ENCODE data around the gene GDPD3. TPM values are rescaled to one million over a fixed set of nuclear protein-coding genes. Genes with fewer than 3 reads are reported as not detected.

GDPD3 gene
- total and polyA plus RNA-seq, 2 of the 13 experiments (the other 11 are each of a cell fraction or from before 2014, with no cell fraction given), result 18.7 to 20.6 TPM

- no peak for TF ChIP-seq ZHX2 (IDR thresholded peaks at IDR 0.05; ENCODE audit: low read depth)
- TF ChIP-seq ZHX2 (CRISPR knock-in tag; IDR thresholded peaks at IDR 0.05; ENCODE audit: borderline replicate concordance), result no peak
- no peak for TF ChIP-seq HES4 (CRISPR knock-in tag; IDR thresholded peaks at IDR 0.05; ENCODE audit: borderline replicate concordance)
- no peak for TF ChIP-seq MAZ (IDR thresholded peaks at IDR 0.05; ENCODE audit: borderline replicate concordance, low read depth, low read length)
- TF ChIP-seq MAZ (CRISPR knock-in tag; IDR thresholded peaks at IDR 0.05; ENCODE audit: low read depth), result no peak
- TF ChIP-seq LRRFIP1 (CRISPR knock-in tag; conservative IDR thresholded peaks at IDR 0.05), result no peak
- TF ChIP-seq MEIS2 (CRISPR knock-in tag; IDR thresholded peaks at IDR 0.05), result no peak
- TF ChIP-seq ZFP36L1 (CRISPR knock-in tag; IDR thresholded peaks at IDR 0.05), result no peak
- no peak for TF ChIP-seq SNAPC2 (CRISPR knock-in tag; IDR thresholded peaks at IDR 0.05)
- no peak for TF ChIP-seq ZBTB34 (CRISPR knock-in tag; IDR thresholded peaks at IDR 0.05)
- TF ChIP-seq, protein P1, sequence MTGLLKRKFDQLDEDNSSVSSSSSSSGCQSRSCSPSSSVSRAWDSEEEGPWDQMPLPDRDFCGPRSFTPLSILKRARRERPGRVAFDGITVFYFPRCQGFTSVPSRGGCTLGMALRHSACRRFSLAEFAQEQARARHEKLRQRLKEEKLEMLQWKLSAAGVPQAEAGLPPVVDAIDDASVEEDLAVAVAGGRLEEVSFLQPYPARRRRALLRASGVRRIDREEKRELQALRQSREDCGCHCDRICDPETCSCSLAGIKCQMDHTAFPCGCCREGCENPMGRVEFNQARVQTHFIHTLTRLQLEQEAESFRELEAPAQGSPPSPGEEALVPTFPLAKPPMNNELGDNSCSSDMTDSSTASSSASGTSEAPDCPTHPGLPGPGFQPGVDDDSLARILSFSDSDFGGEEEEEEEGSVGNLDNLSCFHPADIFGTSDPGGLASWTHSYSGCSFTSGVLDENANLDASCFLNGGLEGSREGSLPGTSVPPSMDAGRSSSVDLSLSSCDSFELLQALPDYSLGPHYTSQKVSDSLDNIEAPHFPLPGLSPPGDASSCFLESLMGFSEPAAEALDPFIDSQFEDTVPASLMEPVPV (CRISPR knock-in tag; IDR thresholded peaks at IDR 0.05), result no peak
- 0 out of 2 replicates have a peak, but pooled peaks have one; percentile 36 for TF ChIP-seq RBAK (CRISPR knock-in tag; IDR thresholded peaks at IDR 0.05)
- no peak for TF ChIP-seq E2F1 (CRISPR knock-in tag; IDR thresholded peaks at IDR 0.05)
- TF ChIP-seq KMT2A (CRISPR knock-in tag; IDR thresholded peaks at IDR 0.05), result no peak
- TF ChIP-seq ZNF136 (CRISPR knock-in tag; IDR thresholded peaks at IDR 0.05; ENCODE audit: low read depth), result no peak
- no peak; the same call in 1 of the 2 replicates for TF ChIP-seq CBX5 (CRISPR knock-in tag; IDR thresholded peaks at IDR 0.05; ENCODE audit: borderline replicate concordance)
Observed at GRCh38 chr16:30088832-30089624, 24.3 kb downstream of the GDPD3 start (continued).

Measured in HepG2 (cell line).